Glomerular endothelial cell (primary cell): ENCODE results near the gene LMTK2. TPM values are rescaled to one million over a fixed set of nuclear protein-coding genes. Genes with fewer than 3 reads are reported as not detected.

ENCODE experiments used
- DNase-seq: peaks from one replicate; pipeline ENCODE4 v3.0.0-alpha.2; 2011; ENCODE audit warnings: low read depth, low spot score; ENCODE audit errors: extremely low read depth
- total RNA-seq: library from RNA; depleted of rRNA; stranded (reverse); fragments of >200 nt; gene quantifications from 2 replicates; pipeline ENCODE4 v1.2.3, GENCODE V29; 2015

Gene LMTK2
- total RNA-seq, 1 donor from 2014 or later, result 14.6 TPM

- DNase-seq, result no peak
These were observed 125.0 kb downstream of the LMTK2 start for GRCh38 chr7:98231493-98232262.

- no peak for DNase-seq
These were observed 125.6 kb downstream of the LMTK2 start for GRCh38 chr7:98232263-98232585.

GRCh38 chr7:98232799-98233198 lies 126.1 kb downstream of the LMTK2 start:
- DNase-seq, result no peak

DNA sequence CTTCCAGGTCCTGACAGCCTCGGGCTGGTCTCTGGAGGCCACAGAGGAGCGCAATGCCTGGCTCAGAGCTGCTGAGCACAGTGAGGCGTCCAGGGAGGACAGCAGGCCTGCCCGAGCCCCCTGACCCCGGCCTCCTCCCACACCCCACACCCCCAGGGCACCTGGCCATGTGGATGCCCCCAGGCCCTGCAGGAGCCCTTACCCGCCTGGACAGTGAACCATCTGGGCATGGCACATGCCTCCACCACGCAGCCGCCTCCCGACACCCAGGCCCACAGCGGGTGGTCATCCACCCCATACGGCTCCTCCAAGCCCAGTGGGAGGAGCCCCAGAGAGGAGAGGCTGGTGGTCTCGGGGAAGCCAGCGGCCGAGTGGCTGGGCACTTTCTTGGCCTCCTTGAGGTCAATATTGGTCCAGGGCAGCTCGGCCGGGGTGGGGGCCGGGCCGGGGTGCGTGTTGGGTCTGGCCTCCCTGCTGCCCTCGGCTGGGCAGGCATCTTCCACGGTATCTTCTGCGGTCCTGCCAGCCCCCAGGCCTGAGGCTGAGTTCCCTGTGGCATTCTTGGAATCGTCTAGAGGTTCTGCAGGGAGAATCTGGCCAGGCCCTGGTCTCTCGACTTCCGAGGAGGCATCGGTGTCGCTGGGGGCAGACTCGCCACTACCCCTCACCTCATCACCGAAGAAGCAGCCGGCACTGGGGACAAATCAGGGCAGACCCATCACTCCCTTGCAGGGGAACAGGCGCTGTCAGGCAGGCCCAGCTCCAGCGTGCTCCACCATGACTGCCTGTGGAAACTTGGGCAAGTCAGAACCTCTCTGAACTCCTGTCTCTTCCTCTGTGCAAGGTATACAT lies 126.8 kb downstream of the LMTK2 start:
- DNase-seq, result no peak

GRCh38 chr7:98234429-98235147 lies 127.9 kb downstream of the LMTK2 start:
- no peak for DNase-seq

DNA sequence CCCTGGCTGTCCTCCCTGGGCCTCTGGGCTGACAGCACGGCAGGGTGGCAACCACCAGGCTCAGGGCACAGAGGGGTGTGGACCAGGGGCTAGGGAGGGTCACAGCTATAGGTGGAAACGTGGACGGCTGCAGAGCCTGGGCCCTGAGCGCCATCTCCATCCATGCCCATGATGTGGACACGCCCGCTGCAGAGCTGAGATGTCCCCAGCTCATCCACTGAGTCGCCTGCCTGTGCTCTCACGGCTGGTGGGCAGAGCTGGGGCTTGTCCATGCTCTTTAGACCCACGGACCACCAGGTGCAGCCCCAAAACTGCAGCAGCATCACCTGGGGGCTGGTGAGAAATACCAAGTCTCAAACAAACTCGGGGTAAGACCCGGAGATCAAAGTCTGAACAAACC lies 129.2 kb downstream of the LMTK2 start:
- DNase-seq, result no peak

DNA sequence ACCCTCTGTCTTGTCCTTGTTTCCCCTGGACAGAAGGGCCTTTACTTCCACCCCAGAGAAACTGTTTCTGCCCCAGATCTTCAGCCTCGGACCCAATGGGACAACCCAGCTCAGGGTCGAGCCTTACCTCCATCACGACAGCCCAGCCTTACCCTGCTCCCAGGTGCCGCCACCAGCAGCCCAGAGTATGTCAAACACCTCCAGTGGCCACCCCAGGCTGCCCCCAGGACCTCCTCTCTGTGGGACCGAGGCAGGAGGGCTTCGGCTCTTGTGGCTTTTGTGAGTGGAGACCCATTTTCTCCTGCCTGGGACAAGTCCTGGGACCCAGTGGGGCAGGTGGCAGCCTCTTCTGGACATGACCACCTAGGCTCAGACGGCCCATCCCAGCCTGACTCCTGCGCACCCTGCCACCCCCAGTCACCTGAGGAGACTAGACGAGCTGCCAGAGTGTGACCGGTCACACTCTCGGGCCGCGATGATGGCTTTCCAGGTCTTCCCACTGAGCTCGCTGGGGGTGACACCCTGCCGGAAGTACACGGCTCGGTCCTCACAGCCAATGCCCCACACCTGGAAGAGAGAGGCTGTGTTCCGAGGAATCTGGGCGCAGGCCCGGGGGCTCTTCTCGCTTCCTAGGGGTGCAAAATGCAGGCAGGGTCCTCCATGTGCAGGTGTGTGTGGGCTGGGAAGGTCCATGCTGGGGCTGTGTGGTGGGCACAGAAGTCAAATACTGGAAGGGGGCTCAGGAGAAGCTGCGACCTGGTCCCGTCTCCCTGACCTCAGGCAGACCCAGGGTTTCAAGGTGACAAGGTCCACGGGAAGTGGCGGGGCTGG lies 129.9 kb downstream of the LMTK2 start:
- DNase-seq, result no peak

DNA sequence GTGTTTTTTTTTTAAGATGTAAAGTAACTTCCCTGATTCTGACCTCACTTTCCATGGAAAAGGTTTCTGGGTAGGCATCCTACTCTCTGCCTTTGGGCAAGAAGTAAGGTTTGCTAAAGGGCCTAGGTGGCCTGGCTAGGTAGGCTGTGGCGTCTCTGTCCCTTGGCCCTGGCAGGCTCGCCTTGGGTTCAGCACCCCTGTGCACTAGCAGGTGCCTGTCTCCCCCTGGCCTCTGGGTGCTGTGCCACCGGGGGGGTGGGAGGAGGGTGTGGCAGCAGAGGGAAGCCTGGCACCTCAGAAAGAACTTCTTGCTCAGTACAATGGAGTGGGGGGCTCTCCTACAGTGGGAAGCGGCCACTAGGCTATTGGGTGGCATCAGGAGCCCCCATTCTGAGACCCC lies 131.4 kb downstream of the LMTK2 start:
- DNase-seq, result no peak

- DNase-seq, result no peak
These were observed 132.3 kb downstream of the LMTK2 start for GRCh38 chr7:98238976-98239375.

- no peak for DNase-seq
These were observed 134.5 kb downstream of the LMTK2 start for GRCh38 chr7:98240961-98241673.

DNA sequence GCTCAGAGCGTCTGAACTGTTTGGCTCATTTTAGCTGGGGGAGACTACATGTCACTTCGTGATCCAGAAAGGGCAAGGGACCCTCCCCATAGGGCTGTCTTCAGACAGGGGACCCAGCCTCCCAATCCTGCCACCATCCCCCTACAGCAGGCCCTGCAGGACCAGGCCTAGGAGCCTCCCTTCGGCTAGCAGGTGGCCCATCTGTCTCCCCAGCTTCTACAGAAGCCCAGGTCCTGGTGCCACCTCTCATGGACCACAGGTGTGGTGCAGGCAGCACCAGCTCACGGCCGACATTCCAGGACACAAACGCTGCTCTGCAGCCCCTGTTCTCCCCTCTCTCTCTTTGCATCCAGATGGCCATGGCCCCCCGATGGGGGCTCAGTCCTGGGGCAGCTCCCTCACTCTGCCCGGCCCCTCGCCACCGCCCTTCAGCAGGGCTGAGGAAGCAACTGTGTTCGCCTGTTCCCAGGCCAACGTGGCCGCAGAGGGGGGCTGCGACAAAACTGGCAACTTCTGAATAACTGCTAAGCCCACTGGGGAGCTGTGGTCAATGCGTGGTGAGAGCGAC lies 135.1 kb downstream of the LMTK2 start:
- DNase-seq, result no peak

DNA sequence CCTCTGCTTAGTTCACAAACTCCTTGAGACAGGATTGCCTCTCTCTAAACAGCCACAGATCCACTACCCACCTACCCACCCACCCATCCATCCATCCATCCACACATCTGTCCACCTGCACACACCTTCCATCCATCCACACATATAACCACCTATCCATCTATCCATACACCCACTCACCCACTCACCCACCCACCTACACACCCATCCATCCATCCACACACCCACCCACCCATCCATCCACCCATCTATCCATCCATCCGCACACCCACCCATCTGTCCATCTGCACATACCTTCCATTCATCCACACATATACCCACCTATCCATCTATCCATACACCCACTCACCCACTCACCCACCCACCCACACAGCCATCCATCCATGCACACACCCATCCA lies 135.7 kb downstream of the LMTK2 start:
- DNase-seq, result no peak

DNA sequence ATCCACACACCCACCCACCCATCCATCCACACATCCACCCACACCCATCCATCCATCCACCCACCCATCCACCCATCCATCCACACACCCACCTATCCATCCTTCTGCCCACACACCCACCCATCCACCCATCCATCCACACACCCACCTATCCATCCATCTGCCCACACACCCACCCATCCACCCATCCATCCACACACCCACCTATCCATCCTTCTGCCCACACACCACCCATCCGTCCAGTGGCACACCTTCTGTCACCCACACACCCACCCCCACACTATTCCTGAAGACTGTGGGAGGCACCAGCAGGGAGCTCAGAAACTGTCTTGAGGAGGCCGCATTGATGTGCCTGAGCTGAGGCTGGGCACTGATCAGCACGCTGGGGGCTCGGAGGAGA lies 136.3 kb downstream of the LMTK2 start:
- no peak for DNase-seq

DNA sequence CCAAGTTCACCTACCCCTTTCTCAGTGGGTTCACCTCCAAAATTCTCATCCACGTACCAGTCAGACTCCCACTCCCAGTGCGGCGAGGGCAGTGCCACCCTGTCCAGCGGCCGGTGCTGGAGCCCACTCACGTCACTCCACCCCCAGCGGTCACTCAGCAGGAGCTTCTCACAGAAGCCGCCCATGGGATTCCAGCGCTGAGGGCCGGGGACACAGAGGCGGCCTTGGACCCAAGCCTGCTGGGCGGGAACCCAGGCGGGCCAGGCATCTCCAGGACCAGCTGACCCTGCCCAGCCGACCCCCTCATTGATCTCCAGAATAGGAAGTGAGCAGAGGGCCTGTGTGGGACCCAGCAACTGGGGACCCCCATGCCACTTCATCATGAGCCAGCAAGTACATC lies 138.2 kb downstream of the LMTK2 start:
- DNase-seq, result no peak

GRCh38 chr7:98248156-98248555 lies 141.5 kb downstream of the LMTK2 start:
- DNase-seq, result no peak

DNA sequence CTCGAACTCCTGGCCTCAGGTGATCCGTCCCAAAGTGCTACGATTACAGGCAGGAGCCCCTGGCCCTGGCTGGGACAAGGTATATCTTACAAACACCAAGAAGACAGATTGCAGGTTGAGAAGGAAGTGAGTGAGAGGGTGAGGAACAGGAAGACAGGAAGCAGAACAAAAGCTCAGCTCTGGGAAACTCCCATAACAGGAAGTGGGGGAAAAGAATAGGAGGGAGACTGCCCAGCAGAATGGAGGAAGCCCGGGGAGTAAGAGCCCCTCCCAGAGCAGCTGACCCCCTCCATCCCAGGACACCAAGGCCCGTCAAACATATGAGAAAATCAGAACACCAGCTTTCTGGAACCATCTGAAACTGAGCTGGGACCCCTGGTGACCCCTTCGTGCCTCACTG lies 142.4 kb downstream of the LMTK2 start:
- no peak for DNase-seq

- DNase-seq, result no peak
These were observed 144.1 kb downstream of the LMTK2 start for GRCh38 chr7:98250789-98251188.

GRCh38 chr7:98251231-98251600 lies 144.6 kb downstream of the LMTK2 start:
- no peak for DNase-seq

- no peak for DNase-seq
These were observed 145.2 kb downstream of the LMTK2 start, which contains the start of gene TECPR1 for GRCh38 chr7:98251601-98252424. TECPR1 (minus strand) TSS chr7:98252232; CDS start chr7:98246146, 6,086 bp downstream.
